OCI-LY7 (cell line): Measurements from ENCODE around the gene CHST5. TPM values are rescaled to one million over a fixed set of nuclear protein-coding genes. Genes with fewer than 3 reads are reported as not detected.
"Not testable (repeated sequence)": the region's sequence is repeated elsewhere in the genome, so short reads cannot be mapped to it uniquely, and the experiment has no call there.

Source experiments
- BruUV-seq: library from RNA; stranded (reverse); fragments of 400-500 nt; replicated peaks from 2 replicates; lab custom pipeline; 2021; lab: Mats Ljungman, UMichigan
- CTCF ChIA-PET: fragments of 300-600 bp; sonication (Branson Sonifier 250); formaldehyde crosslinking; loops from one replicate; lab custom pipeline; 2022; ENCODE audit warnings: antibody characterized with exemption; ENCODE audit not compliant: unreplicated experiment; lab: Charles Lee
- POLR2A ChIA-PET: fragments of 300-600 bp; sonication (Branson Sonifier 250); formaldehyde crosslinking; loops from one replicate; lab custom pipeline; 2022; ENCODE audit warnings: antibody characterized with exemption; lab: Charles Lee
- DNase-seq: peaks from one replicate; pipeline ENCODE4 v3.0.0-alpha.2; 2015; ENCODE audit warnings: low spot score
- H2AFZ ChIP-seq: fragments of 200-600 bp; sonication (generic), shearing (Covaris generic); 2 replicates; pipeline ENCODE4 v1.6.1; 2014; ENCODE audit warnings: mild to moderate bottlenecking, antibody characterized with exemption, low read length, moderate library complexity
- H3K27ac ChIP-seq: fragments of 200-600 bp; sonication (generic); 2 replicates; pipeline ENCODE4 v1.5.1; 2014; ENCODE audit warnings: mixed run types, low read depth, mild to moderate bottlenecking, moderate library complexity, low read length, inconsistent platforms; ENCODE audit not compliant: poor library complexity, severe bottlenecking
- H3K36me3 ChIP-seq: fragments of 200-600 bp; sonication (generic); 2 replicates; pipeline ENCODE4 v1.6.1; 2014; ENCODE audit warnings: mild to moderate bottlenecking, antibody characterized with exemption, low read length, moderate library complexity, mixed read lengths; ENCODE audit not compliant: insufficient read depth
- H3K4me1 ChIP-seq: fragments of 200-600 bp; sonication (generic); 2 replicates; pipeline ENCODE4 v1.5.1; 2014; ENCODE audit warnings: mild to moderate bottlenecking, low read length; ENCODE audit not compliant: insufficient read depth, poor library complexity, severe bottlenecking
- H3K4me2 ChIP-seq: fragments of 200-600 bp; sonication (generic); 2 replicates; pipeline ENCODE4 v1.6.1; 2014; ENCODE audit warnings: mild to moderate bottlenecking, low read length
- H3K4me3 ChIP-seq: fragments of 200-600 bp; sonication (generic); 2 replicates; pipeline ENCODE4 v1.5.1; 2014; ENCODE audit warnings: mild to moderate bottlenecking, low read depth, low read length; ENCODE audit not compliant: poor library complexity, severe bottlenecking
- H3K79me2 ChIP-seq: fragments of 200-600 bp; sonication (generic); 2 replicates; pipeline ENCODE4 v1.6.1; 2016; ENCODE audit warnings: low read depth, mild to moderate bottlenecking, low read length, moderate library complexity, mixed read lengths; ENCODE audit not compliant: insufficient read depth
- H3K9me2 ChIP-seq: fragments of 200-600 bp; sonication (generic); 2 replicates; pipeline ENCODE4 v1.6.1; 2016; ENCODE audit warnings: mild to moderate bottlenecking, low read length, mixed read lengths; ENCODE audit not compliant: insufficient read depth
- H3K9me3 ChIP-seq: fragments of 200-600 bp; sonication (generic); 2 replicates; pipeline ENCODE4 v1.6.1; 2014; ENCODE audit warnings: mild to moderate bottlenecking, mixed run types, low read length, mixed read lengths
- H4K20me1 ChIP-seq: fragments of 200-600 bp; sonication (generic); 2 replicates; pipeline ENCODE4 v1.6.1; 2014; ENCODE audit warnings: mild to moderate bottlenecking, antibody characterized with exemption, low read length, moderate library complexity, mixed read lengths; ENCODE audit not compliant: insufficient read depth
- CTCF ChIP-seq: fragments of 200-600 bp; sonication (generic); conservative IDR thresholded peaks from 2 replicates; pipeline ENCODE4 v1.5.1; 2014; ENCODE audit warnings: mild to moderate bottlenecking, antibody characterized with exemption, low read length, moderate library complexity, mixed read lengths
- EZH2phosphoT487 ChIP-seq: fragments of 200-600 bp; sonication (generic); IDR thresholded peaks from 2 replicates; pipeline ENCODE4 v1.6.1; 2018; ENCODE audit warnings: low read depth, borderline replicate concordance, mild to moderate bottlenecking, mixed run types, antibody characterized with exemption, low read length, moderate library complexity, mixed read lengths
- intact Hi-C: fragments of 100-400 bp; cut with micrococcal nuclease; formaldehyde crosslinking; loops from one replicate; pipeline ENCODE4 v1.10.0; 2022; ENCODE audit not compliant: unreplicated experiment
- total RNA-seq, 2 experiments: library from RNA; depleted of rRNA in 1 of 2; stranded (reverse); fragments of >200 nt in 1 of 2; shearing (Covaris generic) in 1 of 2; gene quantifications; 2 replicates each; pipeline ENCODE4 v1.2.3, GENCODE V29; 2014 to 2022

CHST5 gene
- total RNA-seq, 2 experiments from 2014 or later = 0.10 to 0.19 TPM

GRCh38 chr16:75503801-75504200, 32.1 kb downstream of the CHST5 start:
- H3K9me2 ChIP-seq = no peaks in the 10 kb centered on the region
- POLR2A ChIA-PET = interaction anchor here (0.7 to 1.5 kb wide), 2 partner anchors 10 to 47 kb away, joined by 3 to 5 read pairs; no protein-coding TSS in a partner anchor
- no peak overlapping the region for H3K4me2 ChIP-seq
- H3K4me1 ChIP-seq = no peaks in the 10 kb centered on the region
- CTCF ChIA-PET = no interaction called here
- no peak overlapping the region for H3K27ac ChIP-seq
- DNase-seq = no peak
- H3K4me3 ChIP-seq = no peak overlapping the region
- BruUV-seq = no TSS peak
- H2AFZ ChIP-seq = no peak overlapping the region
- no peaks in the 10 kb centered on the region for H3K36me3 ChIP-seq
- intact Hi-C loops = no loop called here
- no peaks in the 10 kb centered on the region for H4K20me1 ChIP-seq
- no peaks in the 10 kb centered on the region for H3K9me3 ChIP-seq
- no peak for TF ChIP-seq EZH2phosphoT487
- no peak for TF ChIP-seq CTCF
- H3K79me2 ChIP-seq = no peaks in the 10 kb centered on the region

- H3K4me3 ChIP-seq = no peak overlapping the region
- H3K36me3 ChIP-seq = no peaks in the 10 kb centered on the region
- ChIA-PET CTCF (no interaction called here), POLR2A (interaction anchor here (1.5 kb wide), 1 partner anchor 10 kb away, joined by 5 read pairs; no protein-coding TSS in a partner anchor)
- TF ChIP-seq CTCF (no peak), EZH2phosphoT487 (no peak)
- no peak overlapping the region for H3K27ac ChIP-seq
- no peak overlapping the region for H3K4me2 ChIP-seq
- DNase-seq = no peak
- no TSS peak for BruUV-seq
- no peaks in the 10 kb centered on the region for H3K9me3 ChIP-seq
- H3K9me2 ChIP-seq = no peaks in the 10 kb centered on the region
- no peaks in the 10 kb centered on the region for H3K79me2 ChIP-seq
- intact Hi-C loops = no loop called here
- H4K20me1 ChIP-seq = no peaks in the 10 kb centered on the region
- no peaks in the 10 kb centered on the region for H3K4me1 ChIP-seq
- no peak overlapping the region for H2AFZ ChIP-seq
These were observed 32.8 kb downstream of the CHST5 start for GRCh38 chr16:75502916-75503605.

GRCh38 chr16:75501820-75502219, 34.1 kb downstream of the CHST5 start:
- H3K4me2 ChIP-seq, H4K20me1 ChIP-seq, POLR2A ChIA-PET, H3K36me3 ChIP-seq, H3K4me3 ChIP-seq, H3K9me2 ChIP-seq, CTCF ChIA-PET, BruUV-seq, H3K9me3 ChIP-seq, H3K79me2 ChIP-seq, DNase-seq, H3K4me1 ChIP-seq, H3K27ac ChIP-seq, intact Hi-C loops, H2AFZ ChIP-seq: not testable (repeated sequence)
